Liver (tissue), 3 donors: ENCODE measurements around the gene EFHB.

ENCODE experiments used
- FOXA2 ChIP-seq: IDR thresholded peaks from 2 replicates; pipeline ENCODE4 v1.6.1; 2016; ENCODE audit warnings: antibody characterized with exemption
- RAD21 ChIP-seq, 2 donors: IDR thresholded peaks; 2 replicates each; pipeline ENCODE4 v1.6.1; 2016; ENCODE audit warnings: antibody characterized with exemption in 2 of 2, mild to moderate bottlenecking in 2 of 2
- SP1 ChIP-seq: IDR thresholded peaks from 2 replicates; pipeline ENCODE4 v1.6.1; 2018; ENCODE audit warnings: antibody characterized with exemption, mild to moderate bottlenecking
- TAF1 ChIP-seq: conservative IDR thresholded peaks from 2 replicates; pipeline ENCODE4 v1.6.1; 2016; ENCODE audit warnings: antibody characterized with exemption, mild to moderate bottlenecking
- YY1 ChIP-seq: IDR thresholded peaks from 2 replicates; pipeline ENCODE4 v1.6.1; 2016; ENCODE audit warnings: antibody characterized with exemption, mild to moderate bottlenecking
- TF ChIP-seq, protein P1 (sequence below): IDR thresholded peaks from 2 replicates; pipeline ENCODE4 v1.6.1; 2016; ENCODE audit warnings: antibody characterized with exemption, mild to moderate bottlenecking
- TF ChIP-seq, protein P2 (sequence below): fragments of 150-350 bp; IDR thresholded peaks from 2 replicates; pipeline ENCODE4 v1.5.1; 2017; ENCODE audit warnings: improper control_type of control experiment, low read depth, low read length; ENCODE audit not compliant: missing input control
- TF ChIP-seq, protein P3 (sequence below): IDR thresholded peaks from 2 replicates; pipeline ENCODE4 v1.6.1; 2016; ENCODE audit warnings: antibody characterized with exemption
- TF ChIP-seq, protein P4 (sequence below): IDR thresholded peaks from 2 replicates; pipeline ENCODE4 v1.6.1; 2016; ENCODE audit warnings: antibody characterized with exemption
- donor health status: healthy.
- donor health status: healthy.

DNA sequence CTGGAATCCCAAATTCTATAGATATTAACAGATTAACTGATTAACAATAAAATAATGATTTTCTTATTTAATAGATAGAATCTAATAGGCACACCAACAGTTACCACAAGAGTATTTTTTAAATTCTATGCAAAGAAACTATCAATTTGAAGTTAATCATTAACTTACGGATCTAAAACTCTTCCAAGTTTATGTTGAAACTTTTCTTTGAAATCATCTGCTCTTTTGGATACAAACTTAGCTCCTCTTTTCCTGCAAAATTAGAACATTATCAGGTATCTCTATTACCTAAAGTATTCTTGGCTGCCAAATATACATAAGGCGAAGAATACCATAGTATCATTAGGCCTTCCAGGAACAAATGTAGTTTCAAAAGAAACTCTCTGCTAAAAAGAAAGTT lies 34.8 kb downstream of the EFHB start:
- TF ChIP-seq, protein P1, sequence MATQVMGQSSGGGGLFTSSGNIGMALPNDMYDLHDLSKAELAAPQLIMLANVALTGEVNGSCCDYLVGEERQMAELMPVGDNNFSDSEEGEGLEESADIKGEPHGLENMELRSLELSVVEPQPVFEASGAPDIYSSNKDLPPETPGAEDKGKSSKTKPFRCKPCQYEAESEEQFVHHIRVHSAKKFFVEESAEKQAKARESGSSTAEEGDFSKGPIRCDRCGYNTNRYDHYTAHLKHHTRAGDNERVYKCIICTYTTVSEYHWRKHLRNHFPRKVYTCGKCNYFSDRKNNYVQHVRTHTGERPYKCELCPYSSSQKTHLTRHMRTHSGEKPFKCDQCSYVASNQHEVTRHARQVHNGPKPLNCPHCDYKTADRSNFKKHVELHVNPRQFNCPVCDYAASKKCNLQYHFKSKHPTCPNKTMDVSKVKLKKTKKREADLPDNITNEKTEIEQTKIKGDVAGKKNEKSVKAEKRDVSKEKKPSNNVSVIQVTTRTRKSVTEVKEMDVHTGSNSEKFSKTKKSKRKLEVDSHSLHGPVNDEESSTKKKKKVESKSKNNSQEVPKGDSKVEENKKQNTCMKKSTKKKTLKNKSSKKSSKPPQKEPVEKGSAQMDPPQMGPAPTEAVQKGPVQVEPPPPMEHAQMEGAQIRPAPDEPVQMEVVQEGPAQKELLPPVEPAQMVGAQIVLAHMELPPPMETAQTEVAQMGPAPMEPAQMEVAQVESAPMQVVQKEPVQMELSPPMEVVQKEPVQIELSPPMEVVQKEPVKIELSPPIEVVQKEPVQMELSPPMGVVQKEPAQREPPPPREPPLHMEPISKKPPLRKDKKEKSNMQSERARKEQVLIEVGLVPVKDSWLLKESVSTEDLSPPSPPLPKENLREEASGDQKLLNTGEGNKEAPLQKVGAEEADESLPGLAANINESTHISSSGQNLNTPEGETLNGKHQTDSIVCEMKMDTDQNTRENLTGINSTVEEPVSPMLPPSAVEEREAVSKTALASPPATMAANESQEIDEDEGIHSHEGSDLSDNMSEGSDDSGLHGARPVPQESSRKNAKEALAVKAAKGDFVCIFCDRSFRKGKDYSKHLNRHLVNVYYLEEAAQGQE: no peak
- no peak for TF ChIP-seq YY1
- TF ChIP-seq, protein P2, sequence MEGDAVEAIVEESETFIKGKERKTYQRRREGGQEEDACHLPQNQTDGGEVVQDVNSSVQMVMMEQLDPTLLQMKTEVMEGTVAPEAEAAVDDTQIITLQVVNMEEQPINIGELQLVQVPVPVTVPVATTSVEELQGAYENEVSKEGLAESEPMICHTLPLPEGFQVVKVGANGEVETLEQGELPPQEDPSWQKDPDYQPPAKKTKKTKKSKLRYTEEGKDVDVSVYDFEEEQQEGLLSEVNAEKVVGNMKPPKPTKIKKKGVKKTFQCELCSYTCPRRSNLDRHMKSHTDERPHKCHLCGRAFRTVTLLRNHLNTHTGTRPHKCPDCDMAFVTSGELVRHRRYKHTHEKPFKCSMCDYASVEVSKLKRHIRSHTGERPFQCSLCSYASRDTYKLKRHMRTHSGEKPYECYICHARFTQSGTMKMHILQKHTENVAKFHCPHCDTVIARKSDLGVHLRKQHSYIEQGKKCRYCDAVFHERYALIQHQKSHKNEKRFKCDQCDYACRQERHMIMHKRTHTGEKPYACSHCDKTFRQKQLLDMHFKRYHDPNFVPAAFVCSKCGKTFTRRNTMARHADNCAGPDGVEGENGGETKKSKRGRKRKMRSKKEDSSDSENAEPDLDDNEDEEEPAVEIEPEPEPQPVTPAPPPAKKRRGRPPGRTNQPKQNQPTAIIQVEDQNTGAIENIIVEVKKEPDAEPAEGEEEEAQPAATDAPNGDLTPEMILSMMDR: no peak
- no peak for TF ChIP-seq TAF1
- TF ChIP-seq SP1: no peak
- TF ChIP-seq RAD21 (IDR thresholded peaks at IDR 0.05): no peak
- TF ChIP-seq, protein P3, sequence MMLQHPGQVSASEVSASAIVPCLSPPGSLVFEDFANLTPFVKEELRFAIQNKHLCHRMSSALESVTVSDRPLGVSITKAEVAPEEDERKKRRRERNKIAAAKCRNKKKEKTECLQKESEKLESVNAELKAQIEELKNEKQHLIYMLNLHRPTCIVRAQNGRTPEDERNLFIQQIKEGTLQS: no peak
- TF ChIP-seq, protein P4, sequence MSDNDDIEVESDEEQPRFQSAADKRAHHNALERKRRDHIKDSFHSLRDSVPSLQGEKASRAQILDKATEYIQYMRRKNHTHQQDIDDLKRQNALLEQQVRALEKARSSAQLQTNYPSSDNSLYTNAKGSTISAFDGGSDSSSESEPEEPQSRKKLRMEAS: no peak
- TF ChIP-seq FOXA2: no peak
